NOMO-1 treated with dmso at 0.1 percent for 144 hours (cell line): Measurements from ENCODE around the gene AMFR.

Experiments
- DNase-seq: peaks from one replicate; lab custom pipeline; 2025; ENCODE audit not compliant: unreplicated experiment; lab: John Stamatoyannopoulos, UW

The AMFR gene

DNA sequence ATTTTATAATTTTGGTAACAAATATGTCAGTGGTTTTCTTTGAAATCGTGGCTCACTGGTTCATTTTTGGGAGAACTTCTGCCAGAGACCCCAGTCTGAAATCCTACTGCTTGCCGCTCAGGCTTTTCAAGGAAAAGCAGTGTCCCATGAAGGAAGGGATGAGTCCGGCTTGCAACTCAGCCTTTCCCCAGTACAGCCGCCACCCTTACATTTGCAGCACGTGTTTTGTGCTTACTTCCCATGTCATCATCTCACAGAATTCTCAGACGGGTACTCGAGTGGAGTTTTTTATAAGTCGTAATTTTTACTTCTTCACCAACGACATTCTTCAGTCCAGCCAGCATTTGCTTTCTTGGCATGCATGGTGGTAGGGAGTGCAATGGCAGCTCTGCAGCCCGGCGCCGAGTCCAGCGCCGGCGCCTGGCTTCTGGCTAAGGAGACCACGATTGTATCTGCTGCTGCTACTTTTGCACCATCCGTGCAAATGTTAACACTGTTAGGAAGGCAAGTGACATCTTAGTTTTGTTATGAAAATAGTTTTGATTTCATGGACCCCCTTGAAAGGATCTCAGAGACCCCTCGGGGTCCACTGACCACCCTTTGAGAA is 111.0 kb downstream of the AMFR start:
- no peak for DNase-seq

DNA sequence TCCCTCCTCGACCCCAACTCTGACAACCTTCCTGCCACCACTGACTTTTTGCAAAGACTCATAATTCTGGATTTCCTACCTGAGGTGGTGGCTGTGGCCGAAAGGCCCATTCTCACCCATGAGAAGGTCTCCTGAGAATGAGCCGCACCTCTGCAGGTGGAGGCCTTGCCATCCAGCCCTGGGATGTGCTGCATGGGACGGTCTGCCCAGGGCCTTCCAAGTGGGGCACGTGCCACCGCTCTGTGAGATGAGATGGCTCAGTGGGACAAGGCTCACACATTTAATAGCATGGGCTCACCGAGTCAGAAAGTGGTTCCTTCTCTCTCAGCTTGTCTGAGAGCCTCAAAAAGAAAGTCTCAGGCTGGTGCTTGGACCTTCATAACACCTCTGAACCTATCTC is 112.8 kb downstream of the AMFR start:
- no peak for DNase-seq

- no peak for DNase-seq
These were observed 113.4 kb downstream of the AMFR start for GRCh38 chr16:56312028-56312300.
